ENCODE results near the gene SH3RF3.

DNA sequence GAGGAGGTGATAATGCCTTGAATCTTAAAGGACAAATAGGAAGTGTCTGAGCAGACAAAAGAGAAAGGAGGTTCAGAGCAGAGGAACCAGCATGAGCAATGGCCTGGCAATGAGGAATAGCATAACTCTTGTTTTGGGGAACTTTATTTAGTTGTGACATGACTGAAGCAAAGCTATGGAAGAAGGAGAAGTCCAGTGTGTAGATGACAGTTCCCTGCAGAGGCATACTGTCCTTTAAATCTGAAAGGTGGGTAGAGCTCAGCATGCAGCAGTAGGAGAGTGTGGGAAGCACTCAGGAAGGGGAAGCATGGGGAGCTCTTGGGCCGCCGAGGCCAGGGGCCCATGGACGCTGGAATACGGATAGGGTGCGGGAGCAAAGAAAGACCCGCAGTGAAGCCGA, 311.0 kb downstream of the SH3RF3 start:
- TF ChIP-seq, protein P1, sequence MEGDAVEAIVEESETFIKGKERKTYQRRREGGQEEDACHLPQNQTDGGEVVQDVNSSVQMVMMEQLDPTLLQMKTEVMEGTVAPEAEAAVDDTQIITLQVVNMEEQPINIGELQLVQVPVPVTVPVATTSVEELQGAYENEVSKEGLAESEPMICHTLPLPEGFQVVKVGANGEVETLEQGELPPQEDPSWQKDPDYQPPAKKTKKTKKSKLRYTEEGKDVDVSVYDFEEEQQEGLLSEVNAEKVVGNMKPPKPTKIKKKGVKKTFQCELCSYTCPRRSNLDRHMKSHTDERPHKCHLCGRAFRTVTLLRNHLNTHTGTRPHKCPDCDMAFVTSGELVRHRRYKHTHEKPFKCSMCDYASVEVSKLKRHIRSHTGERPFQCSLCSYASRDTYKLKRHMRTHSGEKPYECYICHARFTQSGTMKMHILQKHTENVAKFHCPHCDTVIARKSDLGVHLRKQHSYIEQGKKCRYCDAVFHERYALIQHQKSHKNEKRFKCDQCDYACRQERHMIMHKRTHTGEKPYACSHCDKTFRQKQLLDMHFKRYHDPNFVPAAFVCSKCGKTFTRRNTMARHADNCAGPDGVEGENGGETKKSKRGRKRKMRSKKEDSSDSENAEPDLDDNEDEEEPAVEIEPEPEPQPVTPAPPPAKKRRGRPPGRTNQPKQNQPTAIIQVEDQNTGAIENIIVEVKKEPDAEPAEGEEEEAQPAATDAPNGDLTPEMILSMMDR (IDR thresholded peaks at IDR 0.05), result no peak
- TF ChIP-seq POLR2A (IDR thresholded peaks at IDR 0.05) (no peak), POLR2AphosphoS5 (IDR thresholded peaks at IDR 0.05) (no peak)
